SK-N-SH (cell line): ENCODE data around the gene CSNK1D. TPM values are rescaled to one million over a fixed set of nuclear protein-coding genes. Genes with fewer than 3 reads are reported as not detected.

Source experiments
- CTCF ChIA-PET: fragments of 300-600, 350-600 bp; formaldehyde crosslinking; extraction: SDS; loops from one replicate; lab custom pipeline; 2021; lab: Yijun Ruan, JAX
- POLR2A ChIA-PET: fragments of 350-600 bp; sonication (Branson Sonifier 250); formaldehyde crosslinking; extraction: SDS; loops from one replicate; lab custom pipeline; 2020; ENCODE audit warnings: antibody characterized with exemption, inconsistent platforms; lab: Yijun Ruan, JAX
- DNase-seq: peaks from one replicate; pipeline ENCODE4 v3.0.0; 2012
- H2AFZ ChIP-seq: fragments of 200-600 bp; sonication (generic); 2 replicates; pipeline ENCODE4 v1.8.1; 2016; ENCODE audit warnings: antibody characterized with exemption, mild to moderate bottlenecking, low read depth
- H3F3A ChIP-seq: fragments of 200-600 bp; sonication (generic); replicated peaks from 2 replicates; pipeline ENCODE3; 2016; ENCODE audit warnings: antibody characterized with exemption, mild to moderate bottlenecking; ENCODE audit not compliant: insufficient read depth
- H3K27ac ChIP-seq, 2 experiments: fragments of 200-500 bp in 1 of 2; fragments of 200-600 bp in 1 of 2; sonication (Bioruptor generic) in 1 of 2; sonication (generic), shearing (Covaris generic) in 1 of 2; 2 replicates each; pipeline versions ENCODE4 v1.5.1 to v1.6.1; 2014 to 2016; ENCODE audit warnings: low read depth in 2 of 2, inconsistent platforms in 1 of 2, low read length in 1 of 2, mild to moderate bottlenecking in 1 of 2, mixed read lengths in 1 of 2
- H3K27me3 ChIP-seq: fragments of 200-600 bp; sonication (generic), shearing (Covaris generic); 2 replicates; pipeline ENCODE4 v1.6.1; 2016; ENCODE audit warnings: mixed run types; ENCODE audit not compliant: insufficient read depth
- H3K36me3 ChIP-seq, 2 experiments: fragments of 200-500 bp in 1 of 2; fragments of 200-600 bp in 1 of 2; sonication (Bioruptor generic) in 1 of 2; sonication (generic) in 1 of 2; replicated peaks in 1 of 2; 2 replicates each; pipeline versions ENCODE3 to v1.5.1; 2014 to 2016; ENCODE audit warnings: low read length in 1 of 2, mild to moderate bottlenecking in 1 of 2; ENCODE audit not compliant: insufficient read depth in 2 of 2, control insufficient read depth in 1 of 2
- H3K4me1 ChIP-seq, 2 experiments: fragments of 200-500 bp in 1 of 2; fragments of 200-600 bp in 1 of 2; sonication (Bioruptor generic) in 1 of 2; sonication (generic), shearing (Covaris generic) in 1 of 2; 2 replicates each; pipeline versions ENCODE4 v1.5.1 to v1.6.1; 2014 to 2016; ENCODE audit warnings: low read depth in 1 of 2, low read length in 1 of 2, mixed run types in 1 of 2; ENCODE audit not compliant: insufficient read depth in 2 of 2, control insufficient read depth in 1 of 2
- H3K4me2 ChIP-seq: fragments of 200-600 bp; sonication (generic), shearing (Covaris generic); 2 replicates; pipeline ENCODE4 v1.6.1; 2017; ENCODE audit warnings: mixed run types
- H3K4me3 ChIP-seq, 2 experiments: fragments of 200-500 bp in 1 of 2; fragments of 200-600 bp in 1 of 2; sonication (Bioruptor generic) in 1 of 2; sonication (generic), shearing (Covaris generic) in 1 of 2; 2 replicates each; pipeline versions ENCODE4 v1.5.1 to v1.8.1; 2014 to 2016; ENCODE audit warnings: low read depth in 2 of 2, inconsistent platforms in 1 of 2, low read length in 1 of 2, mild to moderate bottlenecking in 1 of 2, mixed read lengths in 1 of 2, moderate library complexity in 1 of 2
- H3K79me2 ChIP-seq: fragments of 200-600 bp; sonication (generic); 2 replicates; pipeline ENCODE4 v1.8.1; 2017; ENCODE audit warnings: mild to moderate bottlenecking; ENCODE audit not compliant: insufficient read depth
- H3K9ac ChIP-seq: fragments of 200-600 bp; sonication (generic); 2 replicates; pipeline ENCODE4 v1.6.1; 2017; ENCODE audit warnings: mixed run types
- H3K9me2 ChIP-seq: fragments of 200-600 bp; sonication (generic); 2 replicates; pipeline ENCODE4 v1.6.1; 2017; ENCODE audit warnings: mixed run types
- H3K9me3 ChIP-seq: fragments of 200-600 bp; sonication (generic); 2 replicates; pipeline ENCODE4 v1.6.1; 2017; ENCODE audit warnings: mixed run types, mild to moderate bottlenecking, moderate library complexity
- H4K20me1 ChIP-seq: fragments of 200-600 bp; sonication (generic); 2 replicates; pipeline ENCODE4 v1.6.1; 2017; ENCODE audit warnings: mild to moderate bottlenecking, mixed run types; ENCODE audit not compliant: insufficient read depth
- CHD2 ChIP-seq: fragments of 150-350 bp; IDR thresholded peaks from 2 replicates; pipeline ENCODE4 v1.6.1; 2018; ENCODE audit warnings: low read length; ENCODE audit not compliant: partially characterized antibody
- CTCF ChIP-seq: fragments of 200-600 bp; sonication (generic); IDR thresholded peaks from 2 replicates; pipeline ENCODE4 v1.6.1; 2017; ENCODE audit warnings: antibody characterized with exemption, mild to moderate bottlenecking, moderate library complexity
- ELF1 ChIP-seq: IDR thresholded peaks from 2 replicates; pipeline ENCODE4 v1.4.0; 2012
- FOSL2 ChIP-seq: IDR thresholded peaks from 2 replicates; pipeline ENCODE4 v1.4.0; 2012; ENCODE audit warnings: low read depth, mild to moderate bottlenecking, moderate library complexity, borderline replicate concordance
- FOXM1 ChIP-seq: IDR thresholded peaks from 2 replicates; pipeline ENCODE4 v1.4.0; 2012; ENCODE audit warnings: low read depth, mild to moderate bottlenecking
- IRF3 ChIP-seq: fragments of 150-350 bp; IDR thresholded peaks from 2 replicates; pipeline ENCODE4 v1.6.1; 2016; ENCODE audit warnings: mild to moderate bottlenecking, low read depth, low read length
- JUND ChIP-seq: IDR thresholded peaks from 2 replicates; pipeline ENCODE4 v1.4.0; 2012
- MAX ChIP-seq: IDR thresholded peaks from 2 replicates; pipeline ENCODE4 v1.4.0; 2012; ENCODE audit warnings: low read depth
- MEF2A ChIP-seq: IDR thresholded peaks from 2 replicates; pipeline ENCODE4 v1.4.0; 2012; ENCODE audit warnings: low read depth, borderline replicate concordance
- MXI1 ChIP-seq: IDR thresholded peaks from 2 replicates; pipeline ENCODE4 v1.6.1; 2012; ENCODE audit warnings: mild to moderate bottlenecking, low read depth, low read length, improper control_type of control experiment
- NFIC ChIP-seq: IDR thresholded peaks from 2 replicates; pipeline ENCODE4 v1.4.0; 2012; ENCODE audit warnings: borderline replicate concordance
- NRF1 ChIP-seq: IDR thresholded peaks from 2 replicates; pipeline ENCODE4 v1.6.1; 2012; ENCODE audit warnings: low read depth, mild to moderate bottlenecking, low read length
- PBX3 ChIP-seq: IDR thresholded peaks from 2 replicates; pipeline ENCODE4; 2012
- REST ChIP-seq: IDR thresholded peaks from 2 replicates; pipeline ENCODE4 v1.6.1; 2012; ENCODE audit warnings: mild to moderate bottlenecking, low read depth, low read length, moderate library complexity
- RFX5 ChIP-seq: IDR thresholded peaks from 2 replicates; pipeline ENCODE4 v1.6.1; 2012; ENCODE audit warnings: mild to moderate bottlenecking, improper control_type of control experiment, low read length
- TAF1 ChIP-seq: IDR thresholded peaks from 2 replicates; pipeline ENCODE4 v1.6.1; 2012; ENCODE audit warnings: low read depth, mild to moderate bottlenecking, low read length, moderate library complexity, borderline replicate concordance
- TCF12 ChIP-seq: IDR thresholded peaks from 2 replicates; pipeline ENCODE4 v1.4.0; 2012
- USF2 ChIP-seq: fragments of 150-350 bp; IDR thresholded peaks from 2 replicates; pipeline ENCODE4 v1.6.1; 2017; ENCODE audit warnings: antibody characterized with exemption, low read length, low read depth, borderline replicate concordance
- YY1 ChIP-seq: IDR thresholded peaks from 2 replicates; pipeline ENCODE4 v1.4.0; 2012; ENCODE audit warnings: low read depth, mild to moderate bottlenecking
- ZBTB33 ChIP-seq: IDR thresholded peaks from 2 replicates; pipeline ENCODE4 v1.4.0; 2012; ENCODE audit warnings: low read depth, borderline replicate concordance
- WGBS: methylation state at CpG from one replicate; pipeline ENCODE4 v1.1.6; 2017; ENCODE audit warnings: low lambda C conversion rate; 5-methylcytosine and 5-hydroxymethylcytosine counted together
- polyA plus RNA-seq, 3 experiments: library from polyadenylated mRNA; depleted of rRNA; stranded (reverse); fragments of >200 nt; gene quantifications; 2 replicates each; pipeline ENCODE4 v1.2.3, GENCODE V29; 2012

CSNK1D gene
- polyA plus RNA-seq, 1 of the 3 experiments (the other 2 are of a cell fraction), result 216 TPM

GRCh38 chr17:82269138-82269881, 4.2 kb downstream of the CSNK1D start:
- Histone ChIP-seq H3K4me3 (no peak overlapping the region), H3K4me2 (peak overlapping the region; percentile 98; the same call in 1 of the 2 replicates), H3K4me1 (peaks cover 47 to 56% of the 10 kb centered on the region in 2 experiments), H2AFZ (no peak overlapping the region), H3K79me2 (peaks cover 93% of the 10 kb centered on the region), H3K9me3 (no peaks in the 10 kb centered on the region), H3K9ac (no peak overlapping the region), H3K36me3 (peaks cover 41 to 53% of the 10 kb centered on the region in 2 experiments), H3K27me3 (no peaks in the 10 kb centered on the region), H4K20me1 (peaks cover 84% of the 10 kb centered on the region), H3K9me2 (no peaks in the 10 kb centered on the region), H3K27ac (peak overlapping the region in 1 of 2 experiments; percentile 92; a peak in 1 of 4 replicates), H3F3A (peaks cover 28% of the 10 kb centered on the region)
- 90% methylated on average over 10 of the region's 10 CpGs for WGBS
- TF ChIP-seq MXI1 (no peak), TAF1 (no peak), REST (no peak), NFIC (no peak), PBX3 (no peak), USF2 (no peak), NRF1 (no peak), ELF1 (no peak), CHD2 (no peak), FOSL2 (no peak), MAX (no peak), MEF2A (no peak), RFX5 (no peak), CTCF (no peak), JUND (no peak), FOXM1 (no peak), IRF3 (no peak), YY1 (no peak), ZBTB33 (no peak), TCF12 (no peak)
- DNase-seq, result no peak
- CTCF ChIA-PET, result interaction anchor here (0.8 to 3.4 kb wide), 5 partner anchors 14 to 251 kb away, joined by 3 to 14 read pairs (median 6); no protein-coding TSS in a partner anchor
- POLR2A ChIA-PET, result interaction anchor here (0.6 kb wide), 1 partner anchor 63 kb away, joined by 3 read pairs; no protein-coding TSS in a partner anchor
